Measurements from ENCODE around the gene IRAG1. TPM values are rescaled to one million over a fixed set of nuclear protein-coding genes. Genes with fewer than 3 reads are reported as not detected.

IRAG1 gene
- total RNA-seq (2022; extraction: Qiagen RNA extraction; ENCODE audit: low read depth): 0.05 to 0.15 TPM (median 0.11 TPM) in 4 of 5 replicates, not detected in the other

GRCh38 chr11:10693509-10694081 lies at the start of gene IRAG1:
Gene IRAG1 (minus strand): TSS chr11:10693755. CDS start chr11:10693602, 153 bp downstream.

Other genes starting within 250 kb of the IRAG1 start
- gene AMPD3, start 238.5 kb downstream of the IRAG1 start, total RNA-seq (2022; extraction: Qiagen RNA extraction; ENCODE audit: low read depth): 7.1 to 9.5 TPM (median 8.5 TPM) in 5 replicates
- gene RNF141, start 152.6 kb downstream of the IRAG1 start, total RNA-seq (2022; extraction: Qiagen RNA extraction; ENCODE audit: low read depth): 19.1 to 32.1 TPM (median 27.2 TPM) in 5 replicates
- gene LYVE1, start 125.1 kb downstream of the IRAG1 start, total RNA-seq (2022; extraction: Qiagen RNA extraction; ENCODE audit: low read depth): 0.27 to 0.84 TPM (median 0.51 TPM) in 5 replicates
- gene CTR9, start 57.5 kb upstream of the IRAG1 start, total RNA-seq (2022; extraction: Qiagen RNA extraction; ENCODE audit: low read depth): 22.0 to 29.4 TPM (median 25.8 TPM) in 5 replicates
- gene EIF4G2, start 115.2 kb upstream of the IRAG1 start, total RNA-seq (2022; extraction: Qiagen RNA extraction; ENCODE audit: low read depth): 493 to 788 TPM (median 585 TPM) in 5 replicates
- gene ZBED5, start 164.3 kb upstream of the IRAG1 start, total RNA-seq (2022; extraction: Qiagen RNA extraction; ENCODE audit: low read depth): 17.8 to 27.0 TPM (median 24.5 TPM) in 5 replicates

All from A549 treated with GW870086 at 1 μM for 4 hours (cell line).